Neural crest cell (in vitro differentiated cells): Measurements from ENCODE around the gene MBTPS1. TPM values are rescaled to one million over a fixed set of nuclear protein-coding genes. Genes with fewer than 3 reads are reported as not detected.

Experiments
- DNase-seq: peaks from one replicate; pipeline ENCODE4 v3.0.0; 2021; ENCODE audit warnings: low read depth, mixed read lengths, low spot score
- H3K27ac Mint-ChIP-seq: one replicate; pipeline ENCODE4 v1.8.0; 2021; ENCODE audit warnings: mild to moderate bottlenecking, mixed read lengths; ENCODE audit not compliant: unreplicated experiment
- H3K27me3 Mint-ChIP-seq: 2 replicates; pipeline ENCODE4 v1.8.0; 2021; ENCODE audit warnings: low read depth, mild to moderate bottlenecking, mixed read lengths
- H3K36me3 Mint-ChIP-seq: 2 replicates; pipeline ENCODE4 v1.8.0; 2021; ENCODE audit warnings: low read depth, mild to moderate bottlenecking, mixed read lengths
- H3K4me1 Mint-ChIP-seq: 2 replicates; pipeline ENCODE4 v1.8.0; 2021; ENCODE audit warnings: mixed read lengths
- H3K4me3 Mint-ChIP-seq: one replicate; pipeline ENCODE4 v1.8.0; 2021; ENCODE audit warnings: mild to moderate bottlenecking, mixed read lengths
- H3K9me3 Mint-ChIP-seq: 2 replicates; pipeline ENCODE4 v1.8.0; 2021; ENCODE audit warnings: mixed read lengths
- total RNA-seq: library from RNA; stranded (reverse); gene quantifications from 2 replicates; pipeline ENCODE4 v1.2.1, GENCODE V29; 2021
- TF ChIP-seq, protein P1 (sequence below): fragments of 200-600 bp; sonication (generic); conservative IDR thresholded peaks from 2 replicates; pipeline ENCODE4 v1.5.0; 2021; ENCODE audit warnings: antibody characterized with exemption, mild to moderate bottlenecking

MBTPS1 gene
- total RNA-seq, 1 donor from 2014 or later = 59.0 TPM

- H3K27me3 Mint-ChIP-seq = no peaks in the 10 kb centered on the region
- TF ChIP-seq, protein P1, sequence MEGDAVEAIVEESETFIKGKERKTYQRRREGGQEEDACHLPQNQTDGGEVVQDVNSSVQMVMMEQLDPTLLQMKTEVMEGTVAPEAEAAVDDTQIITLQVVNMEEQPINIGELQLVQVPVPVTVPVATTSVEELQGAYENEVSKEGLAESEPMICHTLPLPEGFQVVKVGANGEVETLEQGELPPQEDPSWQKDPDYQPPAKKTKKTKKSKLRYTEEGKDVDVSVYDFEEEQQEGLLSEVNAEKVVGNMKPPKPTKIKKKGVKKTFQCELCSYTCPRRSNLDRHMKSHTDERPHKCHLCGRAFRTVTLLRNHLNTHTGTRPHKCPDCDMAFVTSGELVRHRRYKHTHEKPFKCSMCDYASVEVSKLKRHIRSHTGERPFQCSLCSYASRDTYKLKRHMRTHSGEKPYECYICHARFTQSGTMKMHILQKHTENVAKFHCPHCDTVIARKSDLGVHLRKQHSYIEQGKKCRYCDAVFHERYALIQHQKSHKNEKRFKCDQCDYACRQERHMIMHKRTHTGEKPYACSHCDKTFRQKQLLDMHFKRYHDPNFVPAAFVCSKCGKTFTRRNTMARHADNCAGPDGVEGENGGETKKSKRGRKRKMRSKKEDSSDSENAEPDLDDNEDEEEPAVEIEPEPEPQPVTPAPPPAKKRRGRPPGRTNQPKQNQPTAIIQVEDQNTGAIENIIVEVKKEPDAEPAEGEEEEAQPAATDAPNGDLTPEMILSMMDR = no peak
- no peak overlapping the region for H3K4me3 Mint-ChIP-seq
- no peak overlapping the region for H3K27ac Mint-ChIP-seq
- peaks cover 6% of the 10 kb centered on the region for H3K36me3 Mint-ChIP-seq
- H3K4me1 Mint-ChIP-seq = peaks cover 5% of the 10 kb centered on the region
- DNase-seq = no peak
- H3K9me3 Mint-ChIP-seq = no peaks in the 10 kb centered on the region
Observed at GRCh38 chr16:84059111-84059510, 57.6 kb downstream of the MBTPS1 start.

GRCh38 chr16:84058664-84059063 is 58.1 kb downstream of the MBTPS1 start:
- no peak for DNase-seq
- H3K27me3 Mint-ChIP-seq = no peaks in the 10 kb centered on the region
- peaks cover 5% of the 10 kb centered on the region for H3K4me1 Mint-ChIP-seq
- H3K4me3 Mint-ChIP-seq = no peak overlapping the region
- no peak overlapping the region for H3K27ac Mint-ChIP-seq
- H3K36me3 Mint-ChIP-seq = peaks cover 6% of the 10 kb centered on the region
- H3K9me3 Mint-ChIP-seq = no peaks in the 10 kb centered on the region
- TF ChIP-seq, protein P1 = no peak

GRCh38 chr16:84058211-84058610 is 58.5 kb downstream of the MBTPS1 start:
- Mint-ChIP-seq H3K4me3 (no peak overlapping the region), H3K9me3 (no peaks in the 10 kb centered on the region), H3K4me1 (peaks cover 5% of the 10 kb centered on the region), H3K27me3 (no peaks in the 10 kb centered on the region), H3K27ac (no peak overlapping the region), H3K36me3 (peaks cover 6% of the 10 kb centered on the region)
- TF ChIP-seq, protein P1 = no peak
- DNase-seq = no peak

- no peak overlapping the region for H3K4me3 Mint-ChIP-seq
- H3K4me1 Mint-ChIP-seq = peaks cover 7% of the 10 kb centered on the region
- H3K36me3 Mint-ChIP-seq = peaks cover 6% of the 10 kb centered on the region
- DNase-seq = no peak
- H3K9me3 Mint-ChIP-seq = no peaks in the 10 kb centered on the region
- no peak overlapping the region for H3K27ac Mint-ChIP-seq
- TF ChIP-seq, protein P1 = no peak
- H3K27me3 Mint-ChIP-seq = no peaks in the 10 kb centered on the region
Observed at GRCh38 chr16:84056933-84057332, 59.8 kb downstream of the MBTPS1 start.

GRCh38 chr16:84055801-84056634 is 60.7 kb downstream of the MBTPS1 start:
- TF ChIP-seq, protein P1 = no peak
- Mint-ChIP-seq H3K4me1 (peaks cover 7% of the 10 kb centered on the region), H3K27me3 (no peaks in the 10 kb centered on the region), H3K4me3 (no peak overlapping the region), H3K36me3 (peaks cover 6% of the 10 kb centered on the region), H3K27ac (no peak overlapping the region), H3K9me3 (no peaks in the 10 kb centered on the region)
- DNase-seq = no peak
